HG02885 (cell line): ENCODE data around the gene OPCML.

Source experiments
- ATAC-seq: cut with Tn5 transposase; IDR thresholded peaks from one replicate; pipeline ENCODE4 v1.9.1; 2021; ENCODE audit warnings: mild to moderate bottlenecking; ENCODE audit not compliant: unreplicated experiment, poor library complexity

The OPCML gene

GRCh38 chr11:133104009-133104744 lies 428.1 kb downstream of the OPCML start:
- ATAC-seq: no peak

- no peak for ATAC-seq
Measured at GRCh38 chr11:133096981-133097380, 435.3 kb downstream of the OPCML start.

- ATAC-seq: no peak
Measured at GRCh38 chr11:133086518-133086917, 445.8 kb downstream of the OPCML start.

- peak; percentile 95 for ATAC-seq
Measured at GRCh38 chr11:133082841-133083488, 449.3 kb downstream of the OPCML start.

GRCh38 chr11:133082453-133082781 lies 449.9 kb downstream of the OPCML start:
- ATAC-seq: no peak

- no peak for ATAC-seq
Measured at GRCh38 chr11:133081730-133082452, 450.4 kb downstream of the OPCML start.

- no peak for ATAC-seq
Measured at GRCh38 chr11:133081020-133081419, 451.3 kb downstream of the OPCML start.

- ATAC-seq: peak; percentile 42
Measured at GRCh38 chr11:133078591-133079404, 453.5 kb downstream of the OPCML start.

GRCh38 chr11:133078012-133078411 lies 454.3 kb downstream of the OPCML start:
- ATAC-seq: no peak

- ATAC-seq: no peak
Measured at GRCh38 chr11:133075351-133075750, 456.9 kb downstream of the OPCML start.

- ATAC-seq: no peak
Measured at GRCh38 chr11:133072858-133073582, 459.3 kb downstream of the OPCML start.

- ATAC-seq: no peak
Measured at GRCh38 chr11:133072378-133072777, 459.9 kb downstream of the OPCML start.

- ATAC-seq: no peak
Measured at GRCh38 chr11:133070791-133071190, 461.5 kb downstream of the OPCML start.

- ATAC-seq: no peak
Measured at GRCh38 chr11:133070021-133070713, 462.1 kb downstream of the OPCML start.

- no peak for ATAC-seq
Measured at GRCh38 chr11:133065847-133066485, 466.3 kb downstream of the OPCML start.

- no peak for ATAC-seq
Measured at GRCh38 chr11:133064961-133065360, 467.3 kb downstream of the OPCML start.

GRCh38 chr11:133064152-133064877 lies 468.0 kb downstream of the OPCML start:
- ATAC-seq: no peak

GRCh38 chr11:133058501-133058900 lies 473.8 kb downstream of the OPCML start:
- no peak for ATAC-seq
